CD4-positive, alpha-beta T cell treated with Interferon alpha-2 for 1 hour (primary cell): Measurements from ENCODE around the gene INPP5A.
"Not testable (repeated sequence)": the region's sequence is repeated elsewhere in the genome, so short reads cannot be mapped to it uniquely, and the experiment has no call there.

Experiments
- DNase-seq, 2 donors: peaks; one replicate each; pipeline ENCODE4 v3.0.0-alpha.2; 2020 to 2022

The INPP5A gene

GRCh38 chr10:132776821-132777220 is 239.2 kb downstream of the INPP5A start:
- no peak for DNase-seq

- no peak for DNase-seq
These were observed 239.9 kb downstream of the INPP5A start for GRCh38 chr10:132777441-132777840.

GRCh38 chr10:132779549-132780294 is 242.1 kb downstream of the INPP5A start:
- DNase-seq: no peak

GRCh38 chr10:132780356-132780755 is 242.8 kb downstream of the INPP5A start:
- DNase-seq: no peak

- no peak for DNase-seq
These were observed 244.0 kb downstream of the INPP5A start for GRCh38 chr10:132781556-132781955.

- DNase-seq: no peak
These were observed 245.8 kb downstream of the INPP5A start for GRCh38 chr10:132783165-132783939.

GRCh38 chr10:132783940-132784865 is 246.6 kb downstream of the INPP5A start:
- no peak for DNase-seq

- no peak for DNase-seq
These were observed 247.5 kb downstream of the INPP5A start for GRCh38 chr10:132784866-132785722.

- DNase-seq: no peak
These were observed 248.3 kb downstream of the INPP5A start, which contains the start of gene NKX6-2 for GRCh38 chr10:132785723-132786475. TSS of gene NKX6-2 (minus strand) at chr10:132786147. CDS start at chr10:132785948, 199 bp downstream.

- no peak for DNase-seq
These were observed 248.9 kb downstream of the INPP5A start for GRCh38 chr10:132786476-132786883.

- no peak for DNase-seq
These were observed 249.4 kb downstream of the INPP5A start for GRCh38 chr10:132786884-132787494.

GRCh38 chr10:132787495-132788179 is 250.1 kb downstream of the INPP5A start:
- no peak for DNase-seq

- DNase-seq: no peak
These were observed 250.7 kb downstream of the INPP5A start for GRCh38 chr10:132788180-132788830.

- DNase-seq: no peak
These were observed 251.2 kb downstream of the INPP5A start for GRCh38 chr10:132788831-132789219.

- no peak for DNase-seq
These were observed 252.1 kb downstream of the INPP5A start for GRCh38 chr10:132789659-132790148.

- DNase-seq: no peak
These were observed 252.9 kb downstream of the INPP5A start for GRCh38 chr10:132790470-132790869.

- no peak for DNase-seq
These were observed 253.6 kb downstream of the INPP5A start for GRCh38 chr10:132790934-132791829.

GRCh38 chr10:132792099-132792498 is 254.5 kb downstream of the INPP5A start:
- DNase-seq: not testable (repeated sequence)
